GM21737 (cell line): ENCODE results near the gene SPATA31D1.
"Not testable (repeated sequence)": the region's sequence is repeated elsewhere in the genome, so short reads cannot be mapped to it uniquely, and the experiment has no call there.

ENCODE experiments used
- ATAC-seq: cut with Tn5 transposase; IDR thresholded peaks from one replicate; pipeline ENCODE4 v1.9.1; 2021; ENCODE audit warnings: mild to moderate bottlenecking, moderate library complexity; ENCODE audit not compliant: unreplicated experiment

Gene SPATA31D1

GRCh38 chr9:81988472-81988871, at the start of gene SPATA31D1:
TSS of gene SPATA31D1 (plus strand) at chr9:81988772. CDS start at chr9:81988819, 47 bp downstream.
- ATAC-seq: not testable (repeated sequence)

GRCh38 chr9:81943393-81943792, 45.2 kb upstream of the SPATA31D1 start, which contains the start of gene SPATA31D3:
TSS of gene SPATA31D3 (plus strand) at chr9:81943500. CDS start at chr9:81943586, 86 bp downstream.
- ATAC-seq: not testable (repeated sequence)

GRCh38 chr9:81948650-81949049, 39.9 kb upstream of the SPATA31D1 start:
- ATAC-seq: not testable (repeated sequence)

GRCh38 chr9:81953096-81953495, 35.5 kb upstream of the SPATA31D1 start:
- ATAC-seq: no peak

- ATAC-seq: no peak
Measured at GRCh38 chr9:81955625-81956024, 32.9 kb upstream of the SPATA31D1 start.

GRCh38 chr9:81964218-81965171, 24.1 kb upstream of the SPATA31D1 start:
- ATAC-seq: no peak

- no peak for ATAC-seq
Measured at GRCh38 chr9:81968026-81968425, 20.5 kb upstream of the SPATA31D1 start.

DNA sequence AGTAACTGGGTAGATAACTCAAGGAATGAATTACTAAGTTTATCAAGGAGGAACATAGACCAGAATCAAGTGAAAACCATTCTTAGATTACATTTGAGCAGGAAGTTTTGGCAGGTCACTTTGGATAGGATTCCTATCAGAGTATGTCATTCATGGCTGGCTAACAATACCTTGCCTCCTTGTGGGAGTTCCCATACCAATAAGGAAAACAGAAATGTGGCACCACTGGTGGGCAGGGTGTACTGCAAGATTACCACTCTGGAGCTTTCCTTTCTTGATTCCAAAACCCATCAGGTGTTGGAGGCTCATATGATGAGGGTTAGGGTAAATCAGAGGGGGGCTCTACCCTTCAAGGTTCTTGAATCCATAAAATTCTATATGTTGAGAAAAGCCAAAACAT, 18.6 kb upstream of the SPATA31D1 start:
- ATAC-seq: no peak

GRCh38 chr9:81971727-81972126, 16.8 kb upstream of the SPATA31D1 start:
- no peak for ATAC-seq

DNA sequence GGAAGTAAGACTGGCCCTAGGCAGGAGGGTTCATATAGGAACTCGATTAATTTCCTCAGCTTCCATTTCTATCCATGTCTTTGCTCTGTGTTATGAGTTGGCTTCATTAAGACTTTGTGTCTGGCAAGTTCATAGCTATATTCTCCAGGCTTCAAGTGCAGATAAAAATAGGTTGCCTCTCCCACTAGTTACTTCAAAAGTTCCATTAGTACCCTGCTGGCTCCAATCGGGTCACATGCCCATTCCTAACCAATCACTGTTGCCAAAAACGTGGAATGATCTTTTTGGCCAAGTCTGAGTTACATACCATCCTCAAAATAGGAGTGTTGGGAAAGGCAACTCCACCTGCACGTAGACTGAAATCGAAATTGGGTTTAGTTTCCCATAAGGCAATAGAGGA, 13.8 kb upstream of the SPATA31D1 start:
- ATAC-seq: no peak

DNA sequence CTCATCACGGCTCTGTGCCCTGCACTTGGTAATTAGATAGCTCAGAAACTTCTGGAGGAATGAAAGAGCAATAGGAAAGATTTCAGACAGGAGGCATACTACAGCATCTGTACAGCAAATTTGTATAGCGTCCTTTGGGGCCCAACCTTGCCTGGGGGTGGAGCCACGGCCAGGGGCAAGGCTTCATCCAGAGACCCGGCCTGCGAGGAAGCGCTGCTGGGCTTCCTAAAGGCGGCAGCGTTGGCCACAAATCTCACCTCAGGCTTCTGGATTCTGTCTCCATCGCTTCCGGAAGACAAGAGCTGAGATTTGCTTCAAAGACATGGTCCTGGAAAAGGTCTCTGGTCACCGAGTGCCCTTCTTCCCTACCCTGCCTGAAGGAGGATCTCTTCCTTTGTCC, 12.2 kb upstream of the SPATA31D1 start:
- ATAC-seq: no peak

GRCh38 chr9:81979196-81979595, 9.4 kb upstream of the SPATA31D1 start:
- ATAC-seq: no peak

GRCh38 chr9:81980568-81980967, 8.0 kb upstream of the SPATA31D1 start:
- no peak for ATAC-seq

DNA sequence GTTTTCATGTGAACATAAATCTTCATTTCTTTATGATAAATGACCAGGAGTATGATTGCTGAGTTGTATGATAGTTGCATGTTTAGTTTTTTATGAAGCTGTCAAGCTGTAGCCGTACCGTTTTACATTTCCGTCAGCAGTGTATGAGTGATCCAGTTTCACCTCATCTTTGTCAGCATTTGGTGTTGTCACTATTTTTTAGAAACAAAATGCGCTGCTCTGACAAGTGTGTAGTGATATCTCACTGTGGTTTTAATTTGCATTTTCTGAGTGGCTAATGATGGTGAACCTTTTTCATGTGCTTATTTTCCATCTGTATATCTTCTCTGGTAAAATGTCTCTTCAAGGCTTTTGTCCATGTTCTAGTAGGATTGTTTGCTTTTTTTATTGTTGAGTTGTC, 6.7 kb upstream of the SPATA31D1 start:
- no peak for ATAC-seq

- no peak for ATAC-seq
Measured at GRCh38 chr9:81984928-81985327, 3.6 kb upstream of the SPATA31D1 start.

- no peak for ATAC-seq
Measured at GRCh38 chr9:81986051-81986450, 2.5 kb upstream of the SPATA31D1 start.

DNA sequence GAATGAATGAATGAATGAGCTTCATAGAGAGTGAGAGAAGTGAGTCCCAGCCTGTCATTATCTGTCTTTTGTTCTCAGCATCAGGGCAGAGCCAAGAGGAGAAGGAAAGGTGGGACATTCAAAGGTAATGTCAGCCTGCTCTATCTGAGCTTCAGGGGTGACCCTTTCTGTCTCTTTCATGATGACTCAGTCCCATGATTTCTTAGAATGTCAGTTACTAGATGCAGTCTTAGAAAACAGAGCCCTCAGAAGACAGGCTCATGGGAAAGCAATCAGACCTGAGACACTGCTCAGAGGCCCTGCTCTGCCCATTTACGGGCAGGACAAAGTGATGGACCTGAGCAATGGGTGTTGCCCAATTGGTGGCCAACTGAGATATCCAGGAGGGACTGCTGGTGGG, 1.1 kb downstream of the SPATA31D1 start:
- no peak for ATAC-seq

- no peak for ATAC-seq
Measured at GRCh38 chr9:81993656-81994055, 5.1 kb downstream of the SPATA31D1 start.

DNA sequence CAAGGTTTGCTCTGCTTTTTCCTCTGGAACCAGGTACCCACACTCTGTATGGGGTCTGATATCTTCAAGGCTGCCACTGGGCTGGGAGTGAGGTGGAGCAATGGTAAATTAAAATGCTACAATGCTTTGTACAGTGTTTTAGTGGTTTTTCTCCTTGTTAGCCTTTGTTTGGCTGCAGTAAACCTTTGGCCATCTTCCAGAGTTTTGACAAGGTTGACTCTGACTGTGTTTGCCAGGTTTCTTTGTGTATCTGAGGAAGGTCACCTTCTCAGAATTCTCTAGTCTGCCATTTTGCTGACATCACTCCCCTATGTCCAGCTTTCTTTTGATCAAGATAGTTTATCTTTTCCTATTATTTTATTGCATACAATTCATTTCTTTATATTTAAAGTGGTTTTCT, 11.2 kb downstream of the SPATA31D1 start:
- no peak for ATAC-seq

DNA sequence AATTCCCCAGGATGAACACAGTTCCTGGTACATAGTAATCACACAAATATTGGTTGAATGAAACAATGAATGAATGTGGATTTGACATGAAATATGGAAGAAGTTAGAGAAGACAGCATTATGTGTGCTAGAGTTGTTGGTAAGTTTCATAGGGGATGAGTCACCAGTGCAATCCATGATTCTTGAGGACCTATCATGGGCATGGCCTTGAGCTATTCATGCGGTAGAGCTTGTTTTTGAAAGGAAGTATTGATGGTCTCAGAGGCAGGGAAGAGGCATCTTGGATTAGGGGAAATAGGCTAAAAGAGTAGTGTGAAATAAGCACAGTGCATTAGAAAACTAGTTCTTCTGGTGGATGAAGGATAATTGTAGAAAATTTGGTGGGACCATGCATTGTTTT, 22.1 kb downstream of the SPATA31D1 start:
- no peak for ATAC-seq

- ATAC-seq: no peak
Measured at GRCh38 chr9:82011133-82011532, 22.6 kb downstream of the SPATA31D1 start.

GRCh38 chr9:82012276-82012675, 23.7 kb downstream of the SPATA31D1 start:
- no peak for ATAC-seq
